GM21447 (cell line): ENCODE results near the gene VANGL1.

ENCODE experiments used
- ATAC-seq: cut with Tn5 transposase; IDR thresholded peaks from one replicate; pipeline ENCODE4 v1.9.1; 2021; ENCODE audit not compliant: unreplicated experiment

Gene VANGL1

DNA sequence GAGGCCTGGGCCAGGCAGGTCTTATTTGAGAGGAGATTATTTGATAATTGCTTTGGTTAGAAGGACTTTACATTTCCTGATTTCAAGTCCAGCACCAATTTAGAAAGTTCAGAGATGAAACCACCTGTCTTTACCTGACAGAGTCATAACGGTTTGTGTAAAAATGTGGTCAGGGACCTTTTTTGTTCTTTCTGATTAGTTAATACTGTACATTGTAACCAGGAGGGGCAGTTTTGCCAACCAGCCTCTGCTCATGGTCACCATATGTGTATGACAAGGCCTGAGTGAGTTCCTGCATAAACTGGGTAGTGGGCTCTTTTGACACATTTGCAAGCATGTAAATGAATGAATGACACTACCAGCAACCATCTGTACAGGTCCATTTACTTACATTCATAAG is 55.8 kb downstream of the VANGL1 start:
- ATAC-seq: no peak

GRCh38 chr1:115701090-115701489 is 59.3 kb downstream of the VANGL1 start:
- ATAC-seq: no peak

DNA sequence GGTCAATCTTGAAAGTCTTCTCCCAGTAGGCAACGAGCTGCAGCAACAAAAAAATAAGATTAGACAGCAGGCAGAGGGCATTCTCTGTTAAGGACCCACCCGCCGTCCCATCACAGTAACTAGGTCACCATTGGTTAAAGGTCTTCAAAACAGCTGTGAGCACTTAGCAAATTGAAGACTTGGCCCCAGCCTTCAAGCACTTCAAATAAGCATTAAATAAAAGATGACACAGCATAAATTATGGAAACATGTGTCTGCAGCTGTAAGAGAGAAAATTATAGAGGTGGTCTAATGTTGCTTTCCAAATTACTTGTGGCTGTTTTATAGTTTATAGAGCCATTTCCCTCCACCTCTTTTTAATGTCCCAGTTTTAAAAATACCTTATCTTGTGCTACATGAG is 61.2 kb downstream of the VANGL1 start:
- no peak for ATAC-seq

DNA sequence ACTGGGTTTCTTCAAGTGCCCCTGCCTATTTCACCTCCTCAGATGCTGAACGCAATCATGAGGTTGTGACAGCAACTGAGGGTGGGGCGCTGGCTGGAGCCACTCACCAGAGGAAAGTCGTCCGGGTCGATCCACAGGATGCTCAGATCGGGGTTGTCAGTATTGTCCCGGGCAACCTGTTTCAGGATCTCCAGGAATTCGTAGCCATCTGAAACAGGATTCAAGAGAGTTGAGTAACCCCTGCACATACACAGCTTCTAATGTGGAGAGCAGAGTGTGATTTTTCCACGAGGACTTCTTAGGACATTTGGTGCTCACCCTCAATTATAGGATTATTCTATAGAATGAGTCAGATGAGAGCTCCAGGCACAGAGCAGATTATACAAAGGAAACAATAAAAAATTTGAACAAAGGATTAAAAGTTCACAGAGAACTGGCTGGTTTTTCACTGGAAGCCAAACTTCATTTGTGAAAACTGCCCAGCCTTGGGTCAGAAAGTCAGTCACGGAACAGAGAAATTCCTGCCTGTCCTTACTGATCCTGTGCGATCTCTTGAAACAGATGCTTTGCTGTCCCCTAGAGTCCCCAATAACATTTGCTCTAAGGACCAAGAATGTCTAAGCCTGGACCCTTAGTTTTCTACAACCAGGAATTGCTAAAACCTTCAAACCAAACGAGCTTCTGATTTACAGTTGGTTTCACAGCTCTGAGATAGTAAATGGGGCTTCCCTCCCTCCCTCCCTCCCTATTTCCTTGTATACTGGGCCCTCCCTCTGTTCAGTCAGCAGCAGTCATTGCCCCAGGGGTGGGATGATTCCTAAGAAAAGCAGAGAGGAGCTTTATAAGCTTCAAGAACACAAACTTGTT is 63.5 kb downstream of the VANGL1 start:
- ATAC-seq: no peak

DNA sequence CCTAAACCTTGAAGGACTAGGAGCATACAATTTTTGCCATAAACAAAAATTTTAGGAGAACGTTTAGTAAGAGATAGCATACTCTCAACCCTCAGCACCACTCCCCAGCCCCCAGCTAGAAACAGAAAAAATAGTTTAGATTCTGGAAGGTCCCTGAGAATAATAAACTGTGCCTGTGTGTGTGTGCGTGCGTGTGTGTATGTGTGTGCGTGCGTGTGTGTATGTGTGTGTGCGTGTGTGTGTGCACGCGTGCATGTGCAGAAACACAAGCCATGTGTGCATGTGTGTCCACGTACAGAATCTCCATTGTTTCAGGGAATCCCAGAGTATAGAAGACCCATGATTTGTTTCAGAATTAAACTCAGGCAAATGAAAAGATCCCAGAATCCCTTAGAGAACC is 64.2 kb downstream of the VANGL1 start:
- ATAC-seq: no peak

DNA sequence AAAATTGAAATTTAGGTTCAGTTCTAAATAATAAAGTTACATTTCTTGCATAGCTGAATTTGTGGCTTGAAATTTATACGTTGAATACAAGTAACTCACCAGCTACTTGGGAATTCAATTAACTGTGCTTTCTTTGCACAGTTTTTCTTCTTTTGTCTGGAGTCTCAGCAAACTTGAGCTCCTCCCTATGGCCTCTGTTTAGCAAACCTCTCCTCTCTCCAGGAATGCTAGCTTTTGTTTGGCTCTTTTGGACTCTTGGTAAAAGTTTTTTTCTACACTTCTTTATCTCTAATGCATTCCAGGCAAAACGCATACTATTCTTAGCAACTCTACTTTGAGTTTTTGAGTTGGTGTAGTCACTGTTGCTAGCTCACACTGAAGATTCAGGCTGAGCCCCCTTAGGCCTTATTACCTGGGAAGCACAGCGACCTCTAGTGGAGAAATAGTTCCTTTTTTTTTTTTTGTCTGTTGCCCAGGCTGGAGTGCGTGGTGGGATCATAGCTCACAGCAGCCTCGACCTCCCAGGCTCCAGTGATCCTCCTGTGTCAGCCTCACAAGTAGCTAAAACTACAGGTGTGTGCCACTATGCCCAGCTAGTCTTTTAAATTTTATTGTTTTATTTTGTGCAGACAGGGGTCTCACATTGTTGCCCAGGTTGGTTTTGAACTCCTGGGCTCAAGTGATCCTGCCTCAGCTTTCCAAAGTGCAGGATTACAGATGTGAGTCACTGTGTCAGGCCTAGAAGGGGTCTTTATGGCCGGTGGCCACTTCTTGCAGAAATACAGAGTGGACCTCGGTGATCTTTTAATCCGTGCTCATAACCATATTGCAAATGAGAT is 65.0 kb downstream of the VANGL1 start:
- ATAC-seq: no peak

- ATAC-seq: no peak
These were observed 69.3 kb downstream of the VANGL1 start for GRCh38 chr1:115710859-115711624.

DNA sequence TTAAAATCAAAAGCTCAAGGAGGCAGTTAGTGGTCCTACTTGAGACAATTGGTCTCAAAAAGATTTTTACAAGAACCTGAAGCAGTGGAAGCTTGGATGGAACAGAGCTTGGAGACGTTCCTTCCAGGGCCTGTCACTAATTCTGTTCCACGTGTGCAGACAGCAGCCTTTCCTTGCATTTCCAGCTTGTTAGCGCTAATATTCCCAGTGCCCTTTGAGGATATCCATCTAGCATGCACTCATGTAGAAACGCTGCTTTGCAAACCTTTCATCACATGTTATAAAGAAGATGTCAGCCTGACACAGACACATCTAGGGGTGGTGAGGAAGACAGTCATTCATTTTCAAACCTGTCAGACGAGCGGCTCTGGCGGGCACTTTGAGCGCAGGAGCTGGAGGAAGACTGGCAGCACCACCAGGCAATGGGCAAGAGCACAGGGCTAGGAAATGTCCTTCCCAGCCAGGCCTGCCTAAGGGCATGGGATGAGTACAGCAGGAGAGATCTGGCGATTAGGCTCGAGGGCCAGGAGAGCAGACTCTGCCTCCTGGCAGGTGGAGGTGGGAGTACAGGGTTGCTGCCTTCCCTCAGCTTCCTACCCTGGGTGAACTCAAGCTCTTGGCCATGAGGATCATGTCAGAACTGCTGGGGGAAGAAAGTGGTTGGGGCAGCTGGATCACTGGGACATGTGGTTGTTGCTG is 71.3 kb downstream of the VANGL1 start:
- ATAC-seq: no peak

DNA sequence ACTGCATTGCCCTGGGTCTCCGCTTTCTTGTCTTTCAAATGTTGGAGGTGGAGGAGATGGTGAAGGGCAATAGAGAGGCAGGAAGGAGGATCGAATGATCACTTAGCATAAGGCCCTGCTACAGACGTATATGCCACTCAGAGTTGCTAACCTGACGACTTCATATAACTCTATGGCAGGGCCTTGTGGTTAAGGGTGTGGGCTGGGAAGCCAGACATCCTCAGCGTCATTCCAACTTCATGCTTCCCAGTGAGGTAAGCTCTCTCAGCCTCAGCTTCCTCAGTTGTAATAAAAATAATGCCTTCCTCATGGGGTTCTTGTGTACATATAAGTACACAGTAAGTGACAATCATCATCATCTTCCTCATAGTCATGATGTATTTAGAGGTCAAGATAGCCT is 72.1 kb downstream of the VANGL1 start:
- ATAC-seq: no peak

GRCh38 chr1:115714572-115715141 is 72.9 kb downstream of the VANGL1 start:
- no peak for ATAC-seq

GRCh38 chr1:115717541-115717940 is 75.8 kb downstream of the VANGL1 start:
- ATAC-seq: no peak

GRCh38 chr1:115718011-115718754 is 76.4 kb downstream of the VANGL1 start:
- no peak for ATAC-seq

GRCh38 chr1:115719285-115719684 is 77.5 kb downstream of the VANGL1 start:
- no peak for ATAC-seq

- no peak for ATAC-seq
These were observed 80.5 kb downstream of the VANGL1 start for GRCh38 chr1:115722221-115722620.

- no peak for ATAC-seq
These were observed 82.0 kb downstream of the VANGL1 start for GRCh38 chr1:115723756-115724155.

DNA sequence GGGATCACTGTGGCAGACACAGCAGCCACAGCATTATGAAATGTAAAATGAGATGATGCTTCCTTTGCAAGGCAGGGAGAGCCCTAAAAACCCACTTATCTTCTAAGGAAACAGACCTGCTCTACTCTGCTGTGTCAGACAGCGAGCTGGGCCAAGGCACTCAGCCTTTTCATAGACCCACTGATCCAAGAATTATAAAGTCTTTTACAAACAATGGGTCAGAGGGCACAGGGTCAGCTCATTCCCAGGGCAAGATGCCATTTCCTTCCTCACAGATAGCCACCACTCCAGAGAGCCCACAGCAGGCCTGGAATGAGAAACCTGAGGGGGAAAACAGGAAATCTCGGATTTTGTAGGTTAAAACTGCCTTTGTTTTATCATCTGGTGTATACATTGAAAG is 83.8 kb downstream of the VANGL1 start:
- ATAC-seq: no peak

DNA sequence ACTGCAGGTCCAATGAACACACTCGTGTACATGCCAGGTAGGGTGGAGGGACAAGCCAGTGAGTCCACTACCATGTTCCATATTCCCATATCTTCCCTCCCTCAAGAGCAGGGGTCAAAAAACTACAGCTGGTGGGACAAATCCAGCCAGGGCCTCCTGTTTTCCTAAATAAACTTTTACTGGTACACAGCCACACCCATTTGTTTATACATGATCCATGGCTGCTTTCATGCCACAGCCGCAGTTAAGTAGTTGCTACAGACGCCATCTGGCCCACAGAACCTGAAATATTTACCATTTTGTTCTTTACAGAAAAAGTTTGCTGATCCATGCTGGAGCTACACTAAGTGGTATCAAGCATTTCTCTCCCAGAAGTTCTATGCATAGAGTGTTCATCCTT is 84.4 kb downstream of the VANGL1 start:
- ATAC-seq: no peak

DNA sequence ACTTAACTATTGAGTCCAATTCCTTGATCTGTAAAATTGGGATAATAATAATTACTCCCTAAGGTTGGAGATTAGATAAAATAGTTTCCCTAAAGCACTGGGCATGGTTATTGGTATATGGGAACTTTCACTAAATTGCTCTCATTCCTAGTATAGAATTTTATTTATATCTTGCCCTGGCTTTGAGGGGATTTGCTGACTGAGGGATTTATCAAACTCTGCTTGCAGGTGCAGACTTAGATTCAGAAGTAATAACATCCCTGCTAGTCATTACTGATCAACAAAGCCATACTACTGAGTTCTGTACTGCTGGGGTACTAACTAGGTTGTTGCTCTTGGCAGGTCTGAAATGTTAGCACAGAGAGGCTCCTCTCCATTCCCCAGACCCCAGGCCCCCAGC is 84.8 kb downstream of the VANGL1 start:
- no peak for ATAC-seq

GRCh38 chr1:115727706-115728249 is 86.0 kb downstream of the VANGL1 start:
- no peak for ATAC-seq
